HG02938 (cell line): ENCODE data around the gene HMCES.
"Not testable (repeated sequence)": the region's sequence is repeated elsewhere in the genome, so short reads cannot be mapped to it uniquely, and the experiment has no call there.

Experiments
- ATAC-seq: cut with Tn5 transposase; IDR thresholded peaks from one replicate; pipeline ENCODE4 v1.9.1; 2021; ENCODE audit warnings: mild to moderate bottlenecking, moderate library complexity; ENCODE audit not compliant: unreplicated experiment

HMCES gene

DNA sequence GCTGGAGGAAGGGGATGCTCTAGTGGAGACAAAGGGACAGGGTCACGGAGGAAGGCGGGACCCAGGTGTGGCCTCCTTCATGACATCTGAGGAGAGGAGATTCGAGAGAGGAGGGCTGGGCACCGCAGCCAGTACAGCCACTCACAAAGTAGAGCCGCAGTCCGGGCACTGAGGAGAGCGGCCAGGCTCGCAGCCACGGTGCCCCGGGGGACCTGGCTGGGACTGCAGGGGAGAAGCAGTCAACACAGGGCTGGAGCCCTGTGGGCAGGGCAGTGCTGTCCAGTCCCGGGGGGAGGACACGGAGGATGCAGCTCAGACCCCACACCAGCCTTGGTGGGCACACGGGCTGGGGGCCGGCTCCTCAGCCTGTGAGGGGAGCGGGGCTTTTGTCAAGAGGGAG is 40.3 kb downstream of the HMCES start:
- no peak for ATAC-seq

DNA sequence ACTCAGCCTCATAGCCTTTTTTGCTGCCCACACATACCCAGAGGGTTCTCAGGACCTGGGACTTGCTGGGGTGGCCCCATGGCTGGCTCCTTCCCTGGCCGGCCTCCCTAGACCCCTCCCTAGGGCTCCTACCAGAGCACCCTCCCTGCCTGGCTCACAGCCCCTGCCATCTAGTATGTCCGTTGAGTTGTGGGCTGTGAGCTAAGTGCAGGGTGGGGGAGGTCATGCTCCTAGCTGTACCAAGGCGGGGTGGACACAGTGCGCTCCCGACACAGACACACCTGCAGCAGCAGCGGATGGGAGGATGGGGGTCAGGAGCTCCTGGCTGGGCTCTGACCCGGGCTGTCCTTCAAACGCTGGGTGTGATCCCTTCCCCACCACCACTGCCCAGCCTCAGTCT is 41.6 kb downstream of the HMCES start:
- no peak for ATAC-seq

DNA sequence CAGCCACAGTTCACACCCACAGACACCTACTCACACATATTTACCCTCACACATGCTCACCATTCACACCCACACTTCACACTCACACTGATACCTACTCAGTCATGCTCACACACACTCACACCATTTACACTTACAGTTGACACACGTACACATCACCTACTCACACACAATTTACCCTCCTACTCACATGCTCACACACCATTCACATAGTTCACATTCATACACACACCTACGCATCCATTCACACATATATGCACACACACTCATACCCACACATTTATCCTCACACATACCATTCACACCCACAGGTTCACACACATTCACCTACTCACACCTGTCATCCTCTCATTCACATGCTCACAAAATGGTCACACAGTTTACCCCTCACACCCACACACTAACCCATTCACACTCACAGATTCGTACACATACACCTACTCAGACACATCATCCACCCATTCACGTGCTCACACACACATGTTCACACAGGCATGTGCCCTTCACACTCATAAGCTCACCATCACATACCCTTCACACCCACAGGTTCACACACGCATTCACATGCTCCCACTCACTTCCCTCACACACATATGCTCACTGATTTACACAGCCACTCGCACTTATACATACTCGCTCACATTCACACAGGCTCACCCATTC is 42.3 kb downstream of the HMCES start:
- no peak for ATAC-seq

DNA sequence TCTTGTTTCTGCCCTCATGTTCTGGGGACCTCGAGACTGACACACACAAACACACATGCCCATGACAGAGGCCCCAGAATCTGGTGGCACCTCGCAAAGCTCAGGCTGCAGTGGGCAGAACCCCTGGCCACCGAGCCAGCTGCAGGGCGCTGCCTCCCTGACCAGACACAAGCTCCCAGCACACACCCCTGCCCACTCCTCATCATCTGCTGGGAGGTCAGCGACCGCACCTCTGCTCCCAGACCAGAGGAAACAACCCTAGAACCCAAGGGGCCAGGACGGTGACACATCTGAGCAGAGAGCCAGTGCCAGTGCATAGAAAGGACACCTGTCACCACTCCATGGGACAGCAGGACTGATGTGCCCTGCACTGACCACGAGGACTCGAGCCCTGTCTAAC is 43.2 kb downstream of the HMCES start:
- no peak for ATAC-seq

DNA sequence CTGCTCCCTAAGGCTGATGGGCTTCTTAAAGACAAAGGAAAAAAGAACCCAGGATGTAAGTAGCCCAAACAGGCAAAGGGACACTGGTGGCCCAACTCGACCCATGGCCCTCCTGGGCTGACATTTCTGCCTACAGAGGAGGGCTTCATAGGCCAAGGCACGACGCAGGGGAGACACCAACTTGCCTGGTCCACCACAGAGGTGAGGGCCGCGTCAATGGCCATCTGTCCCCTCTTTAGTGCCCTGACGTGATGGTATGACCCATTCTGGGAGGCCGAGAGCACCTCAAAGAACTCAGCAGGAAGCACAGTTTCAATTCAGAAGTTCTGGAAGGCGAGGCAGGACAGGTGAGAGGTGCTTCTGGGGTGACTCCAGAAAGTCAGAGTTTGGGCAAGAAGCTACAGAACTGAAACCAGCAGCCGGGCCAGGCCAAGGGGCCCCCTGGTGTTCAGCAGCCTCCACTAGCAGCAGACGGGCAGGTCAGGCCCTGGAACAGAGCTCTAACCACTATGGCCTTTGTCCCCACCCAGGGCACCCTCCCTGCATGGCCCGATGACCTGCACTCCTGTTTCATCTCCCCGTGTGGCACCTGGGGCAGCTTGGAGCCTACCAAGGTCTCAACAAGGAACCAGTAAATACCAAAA is 45.1 kb downstream of the HMCES start:
- no peak for ATAC-seq

DNA sequence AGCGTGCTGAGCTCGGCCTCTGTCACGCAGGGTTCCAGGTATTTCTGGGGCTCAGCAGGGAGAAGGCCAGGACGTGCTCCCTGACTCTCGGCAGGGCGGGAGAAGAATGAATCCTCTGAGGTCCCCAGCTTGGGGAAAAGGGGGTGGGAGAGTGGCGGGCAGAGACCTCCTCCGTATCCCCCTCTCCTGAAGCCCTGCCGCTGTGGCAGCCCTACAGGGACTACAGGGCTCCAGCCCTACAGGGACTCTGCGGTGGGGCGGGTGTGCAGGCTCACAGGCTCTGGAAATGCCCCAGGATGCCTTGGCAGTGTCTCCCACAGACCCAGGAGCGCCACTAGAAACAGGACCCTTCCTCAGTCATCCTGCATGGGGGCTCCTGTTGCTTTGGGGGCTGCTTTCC is 46.2 kb downstream of the HMCES start:
- ATAC-seq = no peak

DNA sequence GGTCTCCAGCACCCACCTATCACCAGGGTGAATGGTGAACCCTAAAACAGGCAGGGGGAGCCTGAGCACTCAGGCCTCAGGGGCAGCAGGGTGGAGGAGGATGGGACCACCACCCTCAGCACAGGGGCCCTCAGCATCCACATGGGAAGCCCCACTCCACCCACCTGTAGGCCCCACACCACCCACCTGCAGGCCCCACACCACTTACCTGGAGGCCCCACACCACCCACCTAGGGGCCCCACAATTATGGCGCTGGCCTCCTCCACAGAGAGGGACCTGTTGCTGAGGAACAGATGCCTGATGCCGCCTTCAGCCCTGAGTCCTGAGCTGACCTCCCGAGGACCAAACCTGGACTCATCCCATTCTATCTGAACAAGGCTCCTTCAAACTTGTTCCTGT is 46.7 kb downstream of the HMCES start:
- ATAC-seq = no peak

DNA sequence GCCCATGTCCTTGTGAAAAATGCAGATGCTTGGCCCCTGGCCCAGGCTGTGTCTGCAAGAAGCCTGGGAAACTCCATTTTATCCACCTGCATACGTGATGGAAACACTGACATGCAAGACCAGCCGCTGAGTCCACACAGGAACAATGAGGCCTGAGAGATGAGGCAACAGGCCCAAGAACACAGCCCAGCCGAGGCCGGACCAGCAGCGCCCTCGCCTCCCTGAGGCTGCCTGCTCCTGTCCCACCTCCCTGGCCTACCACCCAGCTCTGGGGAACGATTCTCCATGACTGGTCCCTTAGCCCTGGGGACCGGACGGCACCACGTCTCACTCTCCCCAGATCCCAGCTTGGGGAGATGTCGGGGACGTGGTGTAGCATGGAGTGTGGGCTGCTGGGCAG is 47.5 kb downstream of the HMCES start:
- ATAC-seq = no peak

DNA sequence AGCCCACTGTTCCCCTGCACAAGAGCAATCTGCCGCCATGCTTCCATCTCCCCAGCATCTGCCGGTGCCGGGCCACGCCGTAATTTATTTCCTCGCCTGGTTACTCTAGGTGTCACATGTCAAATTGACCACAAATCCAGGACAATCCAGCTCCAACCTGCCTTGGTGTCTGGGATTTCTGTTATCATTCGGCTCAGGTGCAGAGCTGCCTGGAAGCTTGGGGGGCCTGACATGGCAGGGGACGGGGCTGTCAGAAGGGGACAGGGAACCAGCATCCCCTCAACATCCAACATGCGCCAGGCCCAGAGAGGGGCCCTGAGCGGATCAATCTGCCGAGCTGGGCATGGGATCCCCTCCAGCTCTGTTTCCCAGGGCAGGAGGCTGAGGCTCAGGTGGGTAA is 47.9 kb downstream of the HMCES start:
- no peak for ATAC-seq

DNA sequence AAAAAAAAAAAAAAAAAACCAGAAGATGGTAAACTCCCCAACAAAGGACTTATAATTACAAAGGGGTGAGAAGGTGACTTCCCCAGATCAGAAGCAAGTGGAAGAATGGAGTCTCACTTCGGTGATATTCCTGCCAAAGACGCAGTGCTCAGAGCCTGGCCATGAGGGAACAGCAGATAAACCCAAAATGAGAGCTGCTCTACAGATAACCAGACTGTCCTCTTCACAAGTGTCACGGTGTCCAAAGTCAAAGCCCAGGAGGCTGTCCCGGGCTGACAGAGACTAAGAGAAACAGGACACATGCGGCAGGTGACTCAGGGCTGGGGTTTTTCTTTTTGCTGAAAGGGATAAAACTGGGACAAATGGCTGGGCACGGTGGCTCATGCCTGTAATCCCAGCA is 48.8 kb downstream of the HMCES start:
- no peak for ATAC-seq

DNA sequence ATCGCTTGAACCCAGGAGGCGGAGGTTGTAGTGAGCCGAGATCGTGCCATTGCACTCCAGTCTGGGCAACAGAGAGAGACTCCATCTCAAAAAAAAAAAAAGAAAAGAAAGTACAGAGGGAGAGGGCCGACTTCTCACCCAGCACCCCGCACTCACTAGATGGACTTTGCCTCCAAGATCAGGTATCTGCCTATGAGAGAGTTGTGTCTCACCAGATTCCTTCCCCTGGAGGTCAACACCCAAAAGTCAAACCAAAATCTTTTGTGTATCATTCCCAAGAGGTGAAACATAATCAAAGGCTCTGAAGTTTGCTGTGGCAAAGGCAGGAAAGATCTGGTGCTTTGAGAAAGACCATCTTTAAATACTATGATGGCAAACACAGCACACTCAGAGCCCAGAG is 51.2 kb downstream of the HMCES start:
- no peak for ATAC-seq

DNA sequence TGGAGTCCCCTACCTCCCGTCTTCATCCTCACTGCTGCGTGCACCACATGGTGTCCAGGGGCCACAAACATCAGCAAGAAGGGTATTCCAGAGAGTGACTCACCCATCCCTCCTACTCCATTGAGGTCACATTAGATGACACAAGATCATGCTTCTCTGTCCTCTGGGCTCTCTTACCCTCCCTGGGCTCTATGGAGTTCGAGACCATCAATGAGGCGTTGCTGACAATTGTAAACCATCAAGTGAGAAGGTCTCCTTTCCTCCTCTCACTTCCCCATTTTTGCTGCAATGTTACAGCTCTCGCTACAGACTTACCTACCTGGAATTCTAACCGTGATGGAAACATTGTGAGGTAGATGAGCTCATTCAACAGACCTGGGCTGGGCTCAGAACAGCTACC is 51.7 kb downstream of the HMCES start:
- no peak for ATAC-seq

DNA sequence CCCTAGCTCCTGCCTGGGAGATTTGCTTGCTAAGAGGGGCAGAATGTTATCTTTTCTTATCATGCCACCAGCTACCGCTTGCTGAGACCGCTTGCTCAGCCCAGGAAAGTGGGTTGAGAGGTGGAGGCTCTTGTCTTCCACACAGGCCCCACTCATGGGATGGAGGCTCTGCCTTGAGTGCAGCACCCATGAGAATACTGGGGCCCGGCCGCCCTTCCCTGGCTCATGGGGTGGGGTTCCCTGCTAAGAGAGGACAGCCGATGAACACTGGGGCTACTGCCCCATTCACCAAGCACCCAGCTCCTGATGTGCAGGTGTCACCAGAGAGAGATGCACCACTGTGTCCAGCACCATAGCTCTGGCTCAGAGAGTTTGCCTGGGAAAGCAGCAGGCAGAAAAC is 55.2 kb downstream of the HMCES start:
- no peak for ATAC-seq

DNA sequence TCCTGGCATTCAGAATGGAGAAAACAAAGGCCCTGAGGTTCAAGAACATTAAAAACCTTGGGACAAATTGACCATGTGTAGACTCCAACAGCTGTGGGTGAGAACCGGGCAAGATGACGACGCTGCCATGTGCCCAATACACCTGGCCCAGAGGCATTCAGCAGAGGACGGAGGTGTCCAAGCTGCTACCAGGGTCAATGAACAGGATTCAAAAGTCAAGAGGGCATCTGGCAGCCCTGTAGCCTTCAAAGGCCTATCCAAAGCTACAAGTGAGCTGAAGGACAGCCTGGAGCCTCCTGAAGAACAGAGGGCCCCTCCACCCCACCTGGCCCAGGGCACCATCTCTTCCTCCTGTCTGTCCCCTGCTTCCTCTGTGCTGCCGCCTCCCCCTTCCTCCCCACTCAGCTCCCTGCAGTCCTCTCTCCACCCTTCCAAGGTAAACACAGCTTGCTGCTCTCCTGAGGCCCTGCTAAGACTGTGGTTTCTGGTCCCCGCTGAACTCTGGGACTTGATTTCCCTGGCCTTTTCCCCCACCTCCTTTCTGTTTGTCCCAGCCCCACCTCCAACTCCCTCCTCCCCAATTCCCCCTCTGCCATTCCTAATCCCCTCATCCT is 57.5 kb downstream of the HMCES start:
- ATAC-seq = no peak

DNA sequence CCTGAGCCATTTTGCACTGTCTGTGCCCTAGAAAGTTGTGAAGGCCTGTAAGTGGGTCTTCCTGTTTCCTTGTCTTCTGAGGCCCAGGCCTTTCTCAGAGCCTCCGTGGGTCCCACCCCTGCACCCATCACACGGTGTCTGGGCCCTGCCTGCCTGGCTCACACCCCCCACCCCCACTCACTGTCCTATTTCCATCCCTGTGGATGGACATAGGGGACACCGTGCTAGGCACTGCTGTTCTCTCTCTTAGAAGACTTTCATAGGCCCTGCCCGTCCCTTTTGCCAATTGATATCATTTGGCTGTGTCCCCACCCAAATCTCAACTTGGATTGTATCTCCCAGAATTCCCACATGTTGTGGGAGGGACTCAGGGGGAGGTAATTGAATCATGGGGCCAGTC is 59.0 kb downstream of the HMCES start:
- ATAC-seq = not testable (repeated sequence)

DNA sequence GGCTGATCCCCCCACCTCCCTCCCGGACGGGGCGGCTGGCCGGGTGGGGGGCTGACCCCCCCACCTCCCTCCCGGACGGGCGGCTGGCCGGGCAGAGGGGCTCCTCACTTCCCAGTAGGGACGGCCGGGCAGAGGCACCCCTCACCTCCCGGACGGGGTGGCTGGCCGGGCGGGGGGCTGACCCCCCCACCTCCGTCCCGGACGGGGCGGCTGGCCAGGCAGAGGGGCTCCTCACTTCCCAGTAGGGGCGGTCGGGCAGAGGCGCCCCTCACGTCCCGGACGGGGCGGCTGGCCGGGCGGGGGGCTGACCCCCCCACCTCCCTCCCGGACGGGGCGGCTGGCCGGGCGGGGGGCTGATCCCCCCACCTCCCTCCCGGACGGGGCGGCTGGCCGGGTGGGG is 60.5 kb downstream of the HMCES start:
- not testable (repeated sequence) for ATAC-seq

DNA sequence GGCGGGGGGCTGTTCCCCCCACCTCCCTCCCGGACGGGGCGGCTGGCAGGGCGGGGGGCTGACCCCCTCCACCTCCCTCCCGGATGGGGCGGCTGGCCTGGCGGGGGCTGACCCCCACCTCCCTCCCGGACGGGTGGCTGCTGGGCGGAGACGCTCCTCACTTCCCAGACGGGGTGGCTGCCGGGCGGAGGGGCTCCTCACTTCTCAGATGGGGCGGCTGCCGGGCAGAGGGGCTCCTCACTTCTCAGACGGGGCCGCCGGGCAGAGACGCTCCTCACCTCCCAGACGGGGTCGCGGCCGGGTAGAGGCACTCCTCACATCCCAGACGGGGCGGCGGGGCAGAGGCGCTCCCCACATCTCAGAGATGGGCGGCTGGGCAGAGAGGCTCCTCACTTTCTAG is 61.2 kb downstream of the HMCES start:
- not testable (repeated sequence) for ATAC-seq

DNA sequence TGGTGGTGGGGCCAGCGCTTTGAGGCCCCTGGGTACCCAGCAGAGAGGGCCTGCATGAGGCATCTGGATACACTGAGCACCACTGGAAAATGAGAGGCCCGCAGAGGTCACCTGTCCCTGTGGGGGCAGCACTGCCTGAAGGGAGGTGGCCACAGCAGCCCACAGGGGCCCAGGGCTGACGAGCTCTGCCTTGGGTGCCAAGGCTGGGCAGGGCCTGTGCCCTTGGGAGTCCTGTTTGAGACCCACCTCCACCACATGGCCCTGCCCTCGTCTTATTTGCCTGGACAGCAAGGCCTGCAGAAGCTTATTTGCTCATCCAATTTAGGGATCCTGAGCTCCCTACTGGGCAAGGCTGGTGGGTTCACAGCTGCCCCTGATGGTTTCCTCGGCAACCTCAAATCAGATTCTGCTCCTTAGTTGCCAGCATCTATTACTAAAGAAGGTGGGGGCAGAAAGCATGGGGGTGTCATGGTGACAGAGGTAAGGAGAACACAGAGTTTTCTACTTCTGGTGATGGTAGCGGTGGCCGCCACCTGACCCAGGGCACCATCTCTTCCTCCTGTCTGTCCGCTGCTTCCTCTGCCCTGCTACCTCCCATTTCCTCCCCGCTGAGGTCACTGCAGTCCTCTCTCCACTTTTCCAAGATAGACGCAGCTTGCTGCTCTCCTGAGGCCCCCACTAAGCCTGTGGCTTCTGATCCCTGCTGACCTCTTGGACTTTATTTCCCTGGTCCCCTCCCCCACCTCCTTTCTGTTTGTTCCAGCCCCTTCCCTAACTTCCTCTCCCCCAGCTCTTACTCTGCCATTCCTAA is 62.9 kb downstream of the HMCES start:
- ATAC-seq = no peak

DNA sequence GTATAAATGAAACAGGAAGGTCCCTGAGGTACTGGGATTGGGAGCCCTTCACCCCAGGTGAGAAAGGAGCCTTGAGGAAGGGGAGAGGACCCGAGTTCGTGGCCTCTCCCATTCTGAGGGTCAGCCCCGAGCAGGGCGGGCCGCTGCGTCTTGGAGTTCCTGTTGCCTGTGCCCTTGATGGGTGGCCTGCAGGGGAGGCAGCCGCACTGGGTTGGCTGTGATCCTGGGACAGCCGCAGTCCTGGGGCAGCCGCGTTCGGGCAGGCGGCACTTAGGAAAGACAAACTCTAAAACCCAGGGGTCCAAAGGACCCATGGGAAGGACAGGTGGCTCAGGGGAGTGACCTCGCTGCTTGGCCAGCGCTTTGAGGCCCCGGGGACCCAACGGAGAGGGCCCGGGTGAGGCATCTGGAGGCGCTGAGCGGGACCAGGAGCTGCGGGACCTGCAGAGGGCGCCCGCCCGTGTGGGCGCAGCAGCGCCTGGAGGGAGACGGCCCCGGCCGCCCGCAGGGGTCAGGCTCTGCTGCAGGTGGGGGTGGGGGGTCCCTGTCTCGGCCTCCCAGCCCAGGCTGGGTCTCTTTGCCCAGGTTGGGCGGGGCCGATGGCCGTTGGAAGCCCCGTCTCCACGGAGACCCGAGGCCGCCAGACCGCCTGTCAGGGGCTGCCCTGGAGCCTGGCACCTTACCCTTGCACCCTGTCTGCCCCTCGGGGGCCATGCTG is 65.1 kb downstream of the HMCES start:
- no peak for ATAC-seq

DNA sequence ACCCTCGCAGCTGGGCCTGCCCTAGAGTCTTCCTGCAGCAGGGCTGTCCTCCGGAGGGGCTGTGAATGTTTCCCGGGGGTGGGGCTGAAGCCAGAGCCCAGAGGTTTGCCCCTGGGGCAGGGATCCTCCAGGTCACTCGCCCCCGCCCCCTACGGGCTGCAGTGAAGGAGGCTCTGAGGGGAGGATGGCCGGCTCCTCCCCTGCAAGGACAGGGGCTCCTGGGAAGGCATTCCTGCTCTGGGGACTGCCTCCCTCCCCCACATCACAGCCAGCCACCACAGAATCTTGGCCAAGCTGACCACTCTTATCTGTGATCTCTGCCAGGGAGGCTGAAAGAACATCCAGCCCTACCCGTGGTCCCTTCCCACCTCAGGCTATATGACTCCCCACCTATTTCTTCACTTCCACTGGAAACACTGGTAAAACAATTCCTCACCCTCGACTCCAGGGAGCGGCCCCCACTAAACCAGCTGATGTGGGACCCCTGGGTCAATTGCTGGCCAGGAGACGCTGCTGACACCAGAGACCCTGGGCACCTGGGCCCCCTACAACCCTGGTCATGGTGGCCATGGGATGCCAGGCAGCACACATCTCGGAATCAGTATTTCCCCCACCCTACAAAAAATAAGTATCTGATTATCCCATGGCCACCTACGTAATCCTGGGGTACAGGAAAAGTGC is 66.0 kb downstream of the HMCES start:
- ATAC-seq = no peak

DNA sequence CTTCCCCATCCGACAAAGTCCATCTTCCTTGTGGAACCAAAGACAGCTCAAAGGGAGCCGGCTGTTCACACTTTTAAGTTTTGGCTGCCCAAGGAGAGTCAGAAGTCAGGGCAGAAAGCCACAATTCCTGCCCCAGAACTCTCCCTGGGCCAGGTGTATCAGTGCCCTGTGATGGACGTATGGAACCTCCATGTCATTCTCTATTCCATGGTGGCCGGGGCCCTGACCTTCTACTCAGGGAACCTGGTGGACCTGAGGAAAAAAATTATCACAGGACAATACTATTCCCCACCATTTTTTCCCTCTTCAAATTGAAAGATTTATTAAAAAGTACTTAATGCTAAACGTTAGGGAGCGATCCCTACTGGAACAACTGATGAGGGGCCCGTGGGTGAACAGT is 66.6 kb downstream of the HMCES start:
- ATAC-seq = no peak
